IMR-90 (cell line): ENCODE data around the gene NEDD4L. TPM values are rescaled to one million over a fixed set of nuclear protein-coding genes. Genes with fewer than 3 reads are reported as not detected.

Experiments used
- ATAC-seq: fragments of 200-7000 bp; cut with Tn5 transposase; 2 replicates; pipeline ENCODE4 v1.9.1; 2020; ENCODE audit warnings: low read depth, mild to moderate bottlenecking, moderate library complexity
- BruUV-seq: library from RNA; stranded (reverse); fragments of 400-500 nt; replicated peaks from 2 replicates; lab custom pipeline; 2021; lab: Mats Ljungman, UMichigan
- CTCF ChIA-PET: fragments of 300-600 bp; formaldehyde crosslinking; extraction: SDS; loops from one replicate; lab custom pipeline; 2021; ENCODE audit warnings: antibody characterized with exemption; lab: Yijun Ruan, JAX
- POLR2A ChIA-PET: fragments of 300-600 bp; sonication (Branson Sonifier 250); formaldehyde crosslinking; loops from one replicate; lab custom pipeline; 2022; ENCODE audit warnings: antibody characterized with exemption; ENCODE audit not compliant: unreplicated experiment; lab: Charles Lee
- DNase-seq: peaks from one replicate; pipeline ENCODE4 v3.0.0; 2013
- H2AFZ ChIP-seq: replicated peaks from 2 replicates; pipeline ENCODE3; 2013; ENCODE audit warnings: low read length, mild to moderate bottlenecking; ENCODE audit not compliant: poor library complexity
- H2AK5ac ChIP-seq: 2 replicates; pipeline ENCODE4 v1.6.1; 2013; ENCODE audit warnings: low read depth, low read length, inconsistent platforms
- H2AK9ac ChIP-seq: replicated peaks from 2 replicates; pipeline ENCODE3; 2013; ENCODE audit warnings: mild to moderate bottlenecking, low read depth, low read length, moderate library complexity; ENCODE audit not compliant: poor library complexity
- H2BK120ac ChIP-seq: 2 replicates; pipeline ENCODE4 v1.6.1; 2013; ENCODE audit warnings: low read depth, low read length, inconsistent platforms
- H2BK15ac ChIP-seq: 3 replicates; pipeline ENCODE4 v1.6.1; 2013; ENCODE audit warnings: low read depth, low read length, inconsistent platforms
- H2BK20ac ChIP-seq: 2 replicates; pipeline ENCODE4 v1.6.1; 2013; ENCODE audit warnings: low read depth, mild to moderate bottlenecking, inconsistent platforms, low read length, moderate library complexity
- H2BK5ac ChIP-seq: 2 replicates; pipeline ENCODE4 v1.6.1; 2013; ENCODE audit warnings: mild to moderate bottlenecking, low read depth, low read length, inconsistent platforms; ENCODE audit not compliant: poor library complexity, severe bottlenecking
- H3K14ac ChIP-seq: replicated peaks from 2 replicates; pipeline ENCODE4 v1.6.1; 2013; ENCODE audit warnings: low read depth, low read length, inconsistent platforms
- H3K18ac ChIP-seq: 2 replicates; pipeline ENCODE4 v1.6.1; 2013; ENCODE audit warnings: low read depth, low read length, control low read depth
- H3K23ac ChIP-seq: 2 replicates; pipeline ENCODE4 v1.6.1; 2013; ENCODE audit warnings: low read depth, low read length, inconsistent platforms
- H3K27ac ChIP-seq: 2 replicates; pipeline ENCODE4 v1.5.1; 2013; ENCODE audit warnings: mild to moderate bottlenecking, control low read depth, low read length; ENCODE audit not compliant: insufficient read depth
- H3K27me3 ChIP-seq: 2 replicates; pipeline ENCODE4 v1.6.1; 2013; ENCODE audit warnings: low read length; ENCODE audit not compliant: control insufficient read depth, insufficient read depth
- H3K36me3 ChIP-seq: 2 replicates; pipeline ENCODE4 v1.6.1; 2013; ENCODE audit warnings: low read length, mixed read lengths; ENCODE audit not compliant: control insufficient read depth, insufficient read depth
- H3K4ac ChIP-seq: 2 replicates; pipeline ENCODE4 v1.6.1; 2013; ENCODE audit warnings: low read depth, low read length, inconsistent platforms
- H3K4me1 ChIP-seq: 2 replicates; pipeline ENCODE4 v1.6.1; 2013; ENCODE audit warnings: low read length, mixed read lengths; ENCODE audit not compliant: control insufficient read depth, insufficient read depth
- H3K4me2 ChIP-seq: 2 replicates; pipeline ENCODE4 v1.6.1; 2013; ENCODE audit warnings: low read depth, mild to moderate bottlenecking, control low read depth, low read length, moderate library complexity
- H3K4me3 ChIP-seq: 2 replicates; pipeline ENCODE4 v1.5.1; 2013; ENCODE audit warnings: low read depth, mild to moderate bottlenecking, control low read depth, low read length, moderate library complexity; ENCODE audit not compliant: insufficient read depth
- H3K56ac ChIP-seq: 2 replicates; pipeline ENCODE4 v1.6.1; 2013; ENCODE audit warnings: low read length, inconsistent platforms; ENCODE audit not compliant: insufficient read depth; ENCODE audit errors: extremely low read depth
- H3K79me1 ChIP-seq, 2 experiments: 2 replicates each; pipeline ENCODE4 v1.6.1; 2013; ENCODE audit warnings: low read length in 2 of 2, inconsistent platforms in 1 of 2, low read depth in 1 of 2
- H3K9ac ChIP-seq: 2 replicates; pipeline ENCODE4 v1.6.1; 2013; ENCODE audit warnings: low read depth, low read length, control low read depth
- H3K9me1 ChIP-seq: 2 replicates; pipeline ENCODE4 v1.6.1; 2013; ENCODE audit warnings: low read length, inconsistent platforms; ENCODE audit not compliant: insufficient read depth
- H3K9me3 ChIP-seq: 2 replicates; pipeline ENCODE4 v1.6.1; 2013; ENCODE audit warnings: low read length; ENCODE audit not compliant: control insufficient read depth, insufficient read depth
- H4K20me1 ChIP-seq: 2 replicates; pipeline ENCODE4 v1.6.1; 2013; ENCODE audit warnings: low read length, inconsistent platforms; ENCODE audit not compliant: insufficient read depth
- H4K5ac ChIP-seq: 2 replicates; pipeline ENCODE4 v1.6.1; 2013; ENCODE audit warnings: mild to moderate bottlenecking, low read depth, low read length, control low read depth
- H4K8ac ChIP-seq, 2 experiments: 2 replicates each; pipeline ENCODE4 v1.6.1; 2013; ENCODE audit warnings: low read depth in 2 of 2, low read length in 2 of 2, control low read depth in 1 of 2, inconsistent platforms in 1 of 2
- H4K91ac ChIP-seq: 2 replicates; pipeline ENCODE4 v1.6.1; 2013; ENCODE audit warnings: low read depth, low read length, inconsistent platforms; ENCODE audit not compliant: insufficient read depth
- BHLHE40 ChIP-seq: fragments of 150-350 bp; IDR thresholded peaks from 2 replicates; pipeline ENCODE4 v1.6.1; 2016; ENCODE audit warnings: mild to moderate bottlenecking, low read depth, low read length
- CEBPB ChIP-seq: IDR thresholded peaks from 2 replicates; pipeline ENCODE4 v1.6.1; 2012; ENCODE audit warnings: low read depth, low read length, improper control_type of control experiment
- WGBS, 2 experiments: methylation state at CpG; one replicate each; pipeline versions ENCODE4 v1.1.5 to v1.1.7; 2013; ENCODE audit warnings: missing lambda C conversion rate in 2 of 2; ENCODE audit not compliant: insufficient read length in 1 of 2; ENCODE audit errors: extremely low coverage in 2 of 2; 5-methylcytosine and 5-hydroxymethylcytosine counted together
- dilution Hi-C: fragments of 300-500 bp; cut with HindIII; formaldehyde crosslinking; loops from one replicate; pipeline ENCODE4 v1.14.3; 2018; ENCODE audit warnings: low sequenced_read_pairs; ENCODE audit not compliant: unreplicated experiment
- in situ Hi-C: fragments of 300-500 bp; cut with MboI; formaldehyde crosslinking; loops from 3 replicates; pipeline ENCODE4 v1.14.3; 2019; ENCODE audit warnings: low sequenced_read_pairs, inconsistent platforms, mixed read lengths
- intact Hi-C: fragments of 100-400 bp; cut with micrococcal nuclease; formaldehyde crosslinking; loops from 2 replicates; pipeline ENCODE4 v1.10.0; 2022
- polyA plus RNA-seq, 3 experiments: library from polyadenylated mRNA; depleted of rRNA; stranded (reverse); fragments of >200 nt; gene quantifications; 2 replicates each; pipeline ENCODE4 v1.2.3, GENCODE V29; 2012; ENCODE audit warnings: low replicate concordance in 1 of 3
- total RNA-seq: library from RNA; depleted of rRNA; stranded (reverse); fragments of >200 nt; gene quantifications from 2 replicates; pipeline ENCODE4 v1.2.3, GENCODE V29; 2012

Gene NEDD4L
- total and polyA plus RNA-seq, 2 of the 4 experiments (the other 2 are of a cell fraction) = 10.0 to 10.9 TPM

GRCh38 chr18:58388736-58389135 lies 344.7 kb downstream of the NEDD4L start:
- H3K4ac ChIP-seq = no peak overlapping the region
- in situ Hi-C loops (no loop called here), dilution Hi-C loops (no loop called here), intact Hi-C loops (no loop called here)
- peaks cover 3% of the 10 kb centered on the region; the same call in 1 of the 2 replicates for H3K9me1 ChIP-seq
- H3K27ac ChIP-seq = no peak overlapping the region
- BruUV-seq = no TSS peak
- no peak overlapping the region for H3K18ac ChIP-seq
- no peak overlapping the region for H2AFZ ChIP-seq
- no peak overlapping the region for H3K23ac ChIP-seq
- H3K4me3 ChIP-seq = no peak overlapping the region
- peak; percentile 6; the same call in 1 of the 2 replicates for TF ChIP-seq CEBPB
- TF ChIP-seq BHLHE40 = no peak
- no peak overlapping the region for H2BK20ac ChIP-seq
- H3K14ac ChIP-seq = no peak overlapping the region
- WGBS, 2 experiments = 94% methylated on average over 9 of the region's 14 CpGs; no CpG with 5 or more reads in 1 of the 2 experiments
- no peak overlapping the region for H2BK5ac ChIP-seq
- ChIA-PET POLR2A (no interaction called here), CTCF (interaction anchor here (0.5 kb wide), 1 partner anchor 823 kb away, joined by 3 read pairs; no protein-coding TSS in a partner anchor)
- H2BK120ac ChIP-seq = no peak overlapping the region
- no peak overlapping the region for H4K8ac ChIP-seq
- no peak overlapping the region for H3K9ac ChIP-seq
- no peaks in the 10 kb centered on the region for H3K9me3 ChIP-seq
- no peak for ATAC-seq
- no peak overlapping the region for H4K5ac ChIP-seq
- H2BK15ac ChIP-seq = no peak overlapping the region
- H2AK9ac ChIP-seq = peak overlapping the region; percentile 40
- H3K79me1 ChIP-seq = no peaks in the 10 kb centered on the region
- H3K4me1 ChIP-seq = 0 out of 2 replicates have a peak, but pooled peaks cover 2% of the 10 kb centered on the region
- H3K27me3 ChIP-seq = no peaks in the 10 kb centered on the region
- DNase-seq = no peak
- H4K91ac ChIP-seq = no peak overlapping the region
- no peak overlapping the region for H3K4me2 ChIP-seq
- peaks cover 10% of the 10 kb centered on the region; the same call in 1 of the 2 replicates for H3K36me3 ChIP-seq
- no peak overlapping the region for H2AK5ac ChIP-seq
- no peak overlapping the region for H3K56ac ChIP-seq
- H4K20me1 ChIP-seq = no peaks in the 10 kb centered on the region
